OCI-LY7 (cell line): Measurements from ENCODE around the gene EPS8L1. TPM values are rescaled to one million over a fixed set of nuclear protein-coding genes. Genes with fewer than 3 reads are reported as not detected.
"Not testable (repeated sequence)": the region's sequence is repeated elsewhere in the genome, so short reads cannot be mapped to it uniquely, and the experiment has no call there.

Experiments used
- Bru-seq: library from RNA; stranded (reverse); fragments of 400-500 nt; gene quantifications from one replicate; lab custom pipeline; 2021; lab: Mats Ljungman, UMichigan
- BruChase-seq, 2 experiments: library from RNA; stranded (reverse); fragments of 400-500 nt; gene quantifications; one replicate each; lab custom pipeline; 2021; lab: Mats Ljungman, UMichigan
- BruUV-seq: library from RNA; stranded (reverse); fragments of 400-500 nt; replicated peaks from 2 replicates; lab custom pipeline; 2021; lab: Mats Ljungman, UMichigan
- CTCF ChIA-PET: fragments of 300-600 bp; sonication (Branson Sonifier 250); formaldehyde crosslinking; loops from one replicate; lab custom pipeline; 2022; ENCODE audit warnings: antibody characterized with exemption; ENCODE audit not compliant: unreplicated experiment; lab: Charles Lee
- POLR2A ChIA-PET: fragments of 300-600 bp; sonication (Branson Sonifier 250); formaldehyde crosslinking; loops from one replicate; lab custom pipeline; 2022; ENCODE audit warnings: antibody characterized with exemption; lab: Charles Lee
- DNase-seq: peaks from one replicate; pipeline ENCODE4 v3.0.0-alpha.2; 2015; ENCODE audit warnings: low spot score
- H2AFZ ChIP-seq: fragments of 200-600 bp; sonication (generic), shearing (Covaris generic); 2 replicates; pipeline ENCODE4 v1.6.1; 2014; ENCODE audit warnings: mild to moderate bottlenecking, antibody characterized with exemption, low read length, moderate library complexity
- H3K27ac ChIP-seq: fragments of 200-600 bp; sonication (generic); 2 replicates; pipeline ENCODE4 v1.5.1; 2014; ENCODE audit warnings: mixed run types, low read depth, mild to moderate bottlenecking, moderate library complexity, low read length, inconsistent platforms; ENCODE audit not compliant: poor library complexity, severe bottlenecking
- H3K36me3 ChIP-seq: fragments of 200-600 bp; sonication (generic); 2 replicates; pipeline ENCODE4 v1.6.1; 2014; ENCODE audit warnings: mild to moderate bottlenecking, antibody characterized with exemption, low read length, moderate library complexity, mixed read lengths; ENCODE audit not compliant: insufficient read depth
- H3K4me1 ChIP-seq: fragments of 200-600 bp; sonication (generic); 2 replicates; pipeline ENCODE4 v1.5.1; 2014; ENCODE audit warnings: mild to moderate bottlenecking, low read length; ENCODE audit not compliant: insufficient read depth, poor library complexity, severe bottlenecking
- H3K4me2 ChIP-seq: fragments of 200-600 bp; sonication (generic); 2 replicates; pipeline ENCODE4 v1.6.1; 2014; ENCODE audit warnings: mild to moderate bottlenecking, low read length
- H3K4me3 ChIP-seq: fragments of 200-600 bp; sonication (generic); 2 replicates; pipeline ENCODE4 v1.5.1; 2014; ENCODE audit warnings: mild to moderate bottlenecking, low read depth, low read length; ENCODE audit not compliant: poor library complexity, severe bottlenecking
- H3K79me2 ChIP-seq: fragments of 200-600 bp; sonication (generic); 2 replicates; pipeline ENCODE4 v1.6.1; 2016; ENCODE audit warnings: low read depth, mild to moderate bottlenecking, low read length, moderate library complexity, mixed read lengths; ENCODE audit not compliant: insufficient read depth
- H3K9me2 ChIP-seq: fragments of 200-600 bp; sonication (generic); 2 replicates; pipeline ENCODE4 v1.6.1; 2016; ENCODE audit warnings: mild to moderate bottlenecking, low read length, mixed read lengths; ENCODE audit not compliant: insufficient read depth
- H3K9me3 ChIP-seq: fragments of 200-600 bp; sonication (generic); 2 replicates; pipeline ENCODE4 v1.6.1; 2014; ENCODE audit warnings: mild to moderate bottlenecking, mixed run types, low read length, mixed read lengths
- H4K20me1 ChIP-seq: fragments of 200-600 bp; sonication (generic); 2 replicates; pipeline ENCODE4 v1.6.1; 2014; ENCODE audit warnings: mild to moderate bottlenecking, antibody characterized with exemption, low read length, moderate library complexity, mixed read lengths; ENCODE audit not compliant: insufficient read depth
- CTCF ChIP-seq: fragments of 200-600 bp; sonication (generic); conservative IDR thresholded peaks from 2 replicates; pipeline ENCODE4 v1.5.1; 2014; ENCODE audit warnings: mild to moderate bottlenecking, antibody characterized with exemption, low read length, moderate library complexity, mixed read lengths
- EZH2phosphoT487 ChIP-seq: fragments of 200-600 bp; sonication (generic); IDR thresholded peaks from 2 replicates; pipeline ENCODE4 v1.6.1; 2018; ENCODE audit warnings: low read depth, borderline replicate concordance, mild to moderate bottlenecking, mixed run types, antibody characterized with exemption, low read length, moderate library complexity, mixed read lengths
- intact Hi-C: fragments of 100-400 bp; cut with micrococcal nuclease; formaldehyde crosslinking; loops from one replicate; pipeline ENCODE4 v1.10.0; 2022; ENCODE audit not compliant: unreplicated experiment
- long read RNA-seq: library from polyadenylated mRNA; stranded (forward); transcript quantifications from one replicate; pipeline ENCODE4 v2.0.0, GENCODE V29; 2022
- total RNA-seq, 2 experiments: library from RNA; depleted of rRNA in 1 of 2; stranded (reverse); fragments of >200 nt in 1 of 2; shearing (Covaris generic) in 1 of 2; gene quantifications; 2 replicates each; pipeline ENCODE4 v1.2.3, GENCODE V29; 2014 to 2022

Gene EPS8L1
- total RNA-seq (2014; rRNA removed; shearing (Covaris generic)), result 3.5 and 11.1 TPM in 2 replicates
- total RNA-seq (2022), result 10.6 and 12.5 TPM in 2 replicates
- percentile 27 among the genes with signal in this experiment for Bru-seq, nascent RNA
- BruChase-seq, experiment 1, labeled RNA remaining after a 6-hour chase, result percentile 33 among the genes with signal in this experiment
- BruChase-seq, experiment 2, labeled RNA remaining after a 2-hour chase, result percentile 32 among the genes with signal in this experiment
- long read RNA-seq, transcript EPS8L1-202 (15 exons, 2,198 nt), result major isoform, 11 of 18 reads
- long read RNA-seq, partial matches to known transcripts, result 0 of 18 reads
- long read RNA-seq, other reads (novel, unspliced or antisense), result 7 of 18 reads

- Histone ChIP-seq H3K4me1 (peaks cover 18% of the 10 kb centered on the region), H3K27ac (no peak within 1 kb of the TSS), H3K4me2 (no peak within 1 kb of the TSS), H3K9me2 (no peaks in the 10 kb centered on the region), H3K36me3 (no peaks in the 10 kb centered on the region), H2AFZ (no peak within 1 kb of the TSS), H3K79me2 (no peaks in the 10 kb centered on the region), H3K9me3 (no peaks in the 10 kb centered on the region), H3K4me3 (no peak within 1 kb of the TSS), H4K20me1 (no peaks in the 10 kb centered on the region)
- intact Hi-C loops, result no loop called here
- TF ChIP-seq EZH2phosphoT487 (no peak), CTCF (no peak)
- no peak for DNase-seq
- BruUV-seq, result no TSS peak
- ChIA-PET POLR2A (no interaction called here), CTCF (interaction anchor here (0.6 kb wide), 1 partner anchor 61 kb away, joined by 3 read pairs; no protein-coding TSS in a partner anchor)
Measured at GRCh38 chr19:55075371-55075998, at the start of gene EPS8L1. Gene EPS8L1 (plus strand): TSS chr19:55075869. CDS start chr19:55076445, 576 bp downstream.

- H3K4me1 ChIP-seq, H3K4me3 ChIP-seq, H3K9me2 ChIP-seq, H3K27ac ChIP-seq, H4K20me1 ChIP-seq, DNase-seq, H3K79me2 ChIP-seq, CTCF ChIA-PET, H3K9me3 ChIP-seq, BruUV-seq, intact Hi-C loops, POLR2A ChIA-PET, H3K36me3 ChIP-seq, H2AFZ ChIP-seq, H3K4me2 ChIP-seq: not testable (repeated sequence)
Measured at GRCh38 chr19:55027140-55027471, 48.6 kb upstream of the EPS8L1 start.

- BruUV-seq, result no TSS peak
- H3K4me3 ChIP-seq, result no peak overlapping the region
- ChIA-PET CTCF (no interaction called here), POLR2A (no interaction called here)
- no peaks in the 10 kb centered on the region for H3K9me2 ChIP-seq
- H3K4me2 ChIP-seq, result no peak overlapping the region
- TF ChIP-seq CTCF (no peak), EZH2phosphoT487 (no peak)
- peaks cover 8% of the 10 kb centered on the region; the same call in 1 of the 2 replicates for H3K9me3 ChIP-seq
- H3K36me3 ChIP-seq, result peaks cover 6% of the 10 kb centered on the region; the same call in 1 of the 2 replicates
- H3K4me1 ChIP-seq, result peaks cover 4% of the 10 kb centered on the region
- DNase-seq, result no peak
- no peak overlapping the region for H3K27ac ChIP-seq
- no peaks in the 10 kb centered on the region for H3K79me2 ChIP-seq
- no peaks in the 10 kb centered on the region for H4K20me1 ChIP-seq
- H2AFZ ChIP-seq, result no peak overlapping the region
- intact Hi-C loops, result no loop called here
Measured at GRCh38 chr19:55027472-55028337, 48.0 kb upstream of the EPS8L1 start.
